Measurements from ENCODE around the gene SPDYA. TPM values are rescaled to one million over a fixed set of nuclear protein-coding genes. Genes with fewer than 3 reads are reported as not detected.
A peak's percentile ranks its signal among the peaks of the same experiment; 100 is the strongest.

Gene SPDYA
- polyA plus RNA-seq, 3 donors, result 0.15 TPM; not detected in 2

- Histone ChIP-seq H3K9ac (ENCODE audit: insufficient read depth, low read length, poor library complexity, severe bottlenecking) (peak within 1 kb of the TSS; percentile 94), H4K20me1 (ENCODE audit: insufficient read depth, low read length) (peaks cover 47% of the 10 kb centered on the region), H3K79me2 (ENCODE audit: insufficient read depth, low read length) (peaks cover 52% of the 10 kb centered on the region), H3K27ac (ENCODE audit: low read depth in 1 of 2, low read length in 2 of 2) (peak within 1 kb of the TSS; percentile 71 to 92), H3K36me3 (replicated peaks in 1 of 2; ENCODE audit: control insufficient read depth in 1 of 2, insufficient read depth in 2 of 2, low read length in 2 of 2) (no peaks in the 10 kb centered on the region), H3K27me3 (ENCODE audit: control insufficient read depth in 2 of 2, insufficient read depth in 2 of 2, low read length in 2 of 2) (no peaks in the 10 kb centered on the region), H3K4me2 (replicated peaks; ENCODE audit: extremely low read depth, low read length, poor library complexity, severe bottlenecking) (peak within 1 kb of the TSS; percentile 86), H2AFZ (ENCODE audit: insufficient read depth, low read depth, low read length, poor library complexity, severe bottlenecking) (peak within 1 kb of the TSS; percentile 87), H3K4me3 (replicated peaks in 1 of 3; ENCODE audit: low read depth in 2 of 3, low read length in 3 of 3) (peak within 1 kb of the TSS; percentile 88 to 99 (median 91)), H3K4me1 (ENCODE audit: control insufficient read depth in 1 of 2, insufficient read depth in 2 of 2, low read length in 2 of 2) (peaks cover 19 to 39% of the 10 kb centered on the region in 2 donors), H3K9me3 (replicated peaks in 1 of 2; ENCODE audit: control insufficient read depth in 1 of 2, insufficient read depth in 1 of 2, low read length in 2 of 2) (no peaks in the 10 kb centered on the region)
- Mint-ChIP-seq H3K27ac (peak within 1 kb of the TSS; percentile 84 to 96 (median 90)), H3K4me3 (peak within 1 kb of the TSS; percentile 89 to 98), H3K36me3 (no peaks in the 10 kb centered on the region), H3K9me3 (peaks cover 0 to 3% (median 0%) of the 10 kb centered on the region in 7 donors), H3K4me1 (peaks cover 37% of the 10 kb centered on the region), H3K27me3 (ENCODE audit: low read depth in 3 of 3) (peaks cover 0 to 2% (median 0%) of the 10 kb centered on the region in 3 donors)
- DNase-seq, result peak; percentile 98 to 99 (median 98)
- intact Hi-C loops (cut with micrococcal nuclease), result loop anchor here in 1 of 2 donors (10.0 kb wide), 1 partner anchor 70 kb away; no protein-coding TSS in a partner anchor
- no peak for TF ChIP-seq CTCF (IDR thresholded peaks at IDR 0.05)
- under 1% methylated on average over 79 of the region's 79 CpGs for WGBS (ENCODE audit: insufficient coverage)
Observed at GRCh38 chr2:28894470-28895188, 84.0 kb downstream of the SPDYA start, which contains the start of gene WDR43. TSS of gene WDR43 (plus strand) at chr2:28894667. CDS start at chr2:28894699, 32 bp downstream.

GRCh38 chr2:28895189-28895893 is 84.7 kb downstream of the SPDYA start:
- peak overlapping the region; percentile 80 to 96 (median 88) for H3K27ac Mint-ChIP-seq
- WGBS (ENCODE audit: insufficient coverage), result 0% methylated on average over 6 of the region's 19 CpGs
- Histone ChIP-seq H4K20me1 (ENCODE audit: insufficient read depth, low read length) (peaks cover 54% of the 10 kb centered on the region), H3K9ac (ENCODE audit: insufficient read depth, low read length, poor library complexity, severe bottlenecking) (peak overlapping the region; percentile 94), H3K4me1 (ENCODE audit: control insufficient read depth in 1 of 2, insufficient read depth in 2 of 2, low read length in 2 of 2) (peaks cover 19 to 39% of the 10 kb centered on the region in 2 donors), H3K36me3 (replicated peaks in 1 of 2; ENCODE audit: control insufficient read depth in 1 of 2, insufficient read depth in 2 of 2, low read length in 2 of 2) (no peaks in the 10 kb centered on the region), H3K9me3 (replicated peaks in 1 of 2; ENCODE audit: control insufficient read depth in 1 of 2, insufficient read depth in 1 of 2, low read length in 2 of 2) (no peaks in the 10 kb centered on the region), H3K4me2 (replicated peaks; ENCODE audit: extremely low read depth, low read length, poor library complexity, severe bottlenecking) (peak overlapping the region; percentile 86), H2AFZ (ENCODE audit: insufficient read depth, low read depth, low read length, poor library complexity, severe bottlenecking) (peak overlapping the region; percentile 87), H3K27me3 (ENCODE audit: control insufficient read depth in 2 of 2, insufficient read depth in 2 of 2, low read length in 2 of 2) (no peaks in the 10 kb centered on the region), H3K79me2 (ENCODE audit: insufficient read depth, low read length) (peaks cover 59% of the 10 kb centered on the region), H3K27ac (ENCODE audit: low read depth in 1 of 2, low read length in 2 of 2) (peak overlapping the region; percentile 41 to 92), H3K4me3 (replicated peaks in 1 of 3; ENCODE audit: low read depth in 2 of 3, low read length in 3 of 3) (peak overlapping the region; percentile 88 to 99 (median 91))
- H3K27me3 Mint-ChIP-seq (ENCODE audit: low read depth in 3 of 3), result peaks cover 0 to 2% (median 0%) of the 10 kb centered on the region in 3 donors
- peaks cover 0 to 3% (median 0%) of the 10 kb centered on the region in 7 donors for H3K9me3 Mint-ChIP-seq
- peak; percentile 19 to 56 (median 23) for DNase-seq
- peak overlapping the region; percentile 89 to 98 for H3K4me3 Mint-ChIP-seq
- H3K4me1 Mint-ChIP-seq, result peaks cover 37% of the 10 kb centered on the region
- intact Hi-C loops (cut with micrococcal nuclease), result loop anchor here in 1 of 2 donors (10.0 kb wide), 1 partner anchor 71 kb away; no protein-coding TSS in a partner anchor
- H3K36me3 Mint-ChIP-seq, result no peaks in the 10 kb centered on the region
- no peak for TF ChIP-seq CTCF (IDR thresholded peaks at IDR 0.05)

Measured in CD14-positive monocyte (primary cell).